PC-3 (cell line): ENCODE results near the gene MYL6. TPM values are rescaled to one million over a fixed set of nuclear protein-coding genes. Genes with fewer than 3 reads are reported as not detected.

Experiments
- ATAC-seq: fragments of 200-7000 bp; cut with Tn5 transposase; 2 replicates; pipeline ENCODE4 v1.9.1; 2020; ENCODE audit warnings: mild to moderate bottlenecking, moderate library complexity
- BruUV-seq: library from RNA; stranded (reverse); fragments of 400-500 nt; replicated peaks from 2 replicates; lab custom pipeline; 2021; lab: Mats Ljungman, UMichigan
- CTCF ChIA-PET: fragments of 300-600 bp; sonication (Branson Sonifier 250); formaldehyde crosslinking; loops from one replicate; lab custom pipeline; 2022; ENCODE audit warnings: antibody characterized with exemption; lab: Charles Lee
- POLR2A ChIA-PET: fragments of 300-600 bp; sonication (Branson Sonifier 250); formaldehyde crosslinking; loops from one replicate; lab custom pipeline; 2022; ENCODE audit warnings: antibody characterized with exemption; ENCODE audit not compliant: unreplicated experiment; lab: Charles Lee
- DNase-seq: peaks from one replicate; pipeline ENCODE4 v3.0.0-alpha.2; 2015
- H2AFZ ChIP-seq: fragments of 300-600 bp; sonication (generic); 2 replicates; pipeline ENCODE4 v1.6.0; 2016; ENCODE audit warnings: antibody characterized with exemption, low read length
- H3F3A ChIP-seq: fragments of 300-600 bp; sonication (generic); one replicate; pipeline ENCODE4 v1.6.0; 2017; ENCODE audit warnings: antibody characterized with exemption, low read length, control low read depth, mild to moderate bottlenecking; ENCODE audit not compliant: unreplicated experiment
- H3K27ac ChIP-seq: fragments of 300-600 bp; sonication (generic); 2 replicates; pipeline ENCODE4 v1.5.1; 2016; ENCODE audit warnings: mild to moderate bottlenecking, low read length
- H3K27me3 ChIP-seq: fragments of 300-600 bp; sonication (generic); 2 replicates; pipeline ENCODE4 v1.6.1; 2016; ENCODE audit warnings: low read length, mixed read lengths
- H3K36me3 ChIP-seq: fragments of 300-600 bp; sonication (generic); 2 replicates; pipeline ENCODE4 v1.6.1; 2016; ENCODE audit warnings: low read depth, mixed run types, low read length, mixed read lengths
- H3K4me1 ChIP-seq: fragments of 300-600 bp; sonication (generic); 2 replicates; pipeline ENCODE4 v1.5.1; 2016; ENCODE audit warnings: low read length; ENCODE audit not compliant: insufficient read depth
- H3K4me2 ChIP-seq: fragments of 300-600 bp; sonication (generic); 2 replicates; pipeline ENCODE4 v1.6.0; 2016; ENCODE audit warnings: low read length
- H3K4me3 ChIP-seq: fragments of 300-600 bp; sonication (generic); 2 replicates; pipeline ENCODE4 v1.5.1; 2016; ENCODE audit warnings: mild to moderate bottlenecking, low read length, mixed read lengths
- H3K79me2 ChIP-seq: fragments of 300-600 bp; sonication (generic); 2 replicates; pipeline ENCODE4 v1.6.1; 2017; ENCODE audit warnings: low read length, mixed read lengths
- H3K9ac ChIP-seq: fragments of 300-600 bp; sonication (generic); 2 replicates; pipeline ENCODE4 v1.6.0; 2016; ENCODE audit warnings: mild to moderate bottlenecking, low read length
- H3K9me2 ChIP-seq: fragments of 300-600 bp; sonication (generic); replicated peaks from 2 replicates; pipeline ENCODE4 v1.6.1; 2016; ENCODE audit warnings: mixed run types, low read length, mixed read lengths
- H3K9me3 ChIP-seq: fragments of 300-600 bp; sonication (generic); 2 replicates; pipeline ENCODE4 v1.6.1; 2016; ENCODE audit warnings: low read length, mixed read lengths
- H4K20me1 ChIP-seq: fragments of 300-600 bp; sonication (generic); 2 replicates; pipeline ENCODE4 v1.6.1; 2016; ENCODE audit warnings: low read length, mixed read lengths
- CTCF ChIP-seq: fragments of 300-600 bp; sonication (generic); conservative IDR thresholded peaks from 2 replicates; pipeline ENCODE4 v1.5.1; 2017; ENCODE audit warnings: antibody characterized with exemption, low read depth, mild to moderate bottlenecking, low read length
- EZH2 ChIP-seq: fragments of 300-600 bp; sonication (generic); IDR thresholded peaks from one replicate; pipeline ENCODE4 v1.6.1; 2017; ENCODE audit warnings: antibody characterized with exemption, mild to moderate bottlenecking, low read length; ENCODE audit not compliant: unreplicated experiment
- EZH2phosphoT487 ChIP-seq: fragments of 300-600 bp; sonication (generic); IDR thresholded peaks from 2 replicates; pipeline ENCODE4 v1.6.1; 2018; ENCODE audit warnings: mild to moderate bottlenecking, antibody characterized with exemption, low read length, borderline replicate concordance
- intact Hi-C: fragments of 100-400 bp; cut with micrococcal nuclease; formaldehyde crosslinking; loops from 2 replicates; pipeline ENCODE4 v1.9.0; 2023
- total RNA-seq: library from RNA; depleted of rRNA; stranded (reverse); fragments of >200 nt; gene quantifications from 2 replicates; pipeline ENCODE4 v1.2.3, GENCODE V29; 2014

Gene MYL6
- total RNA-seq, 1 experiment from 2014 or later = 1,385 TPM

- peaks cover 51% of the 10 kb centered on the region for H3K36me3 ChIP-seq
- H4K20me1 ChIP-seq = peaks cover 32% of the 10 kb centered on the region
- no TSS peak for BruUV-seq
These were observed 5.6 kb downstream of the MYL6 start for GRCh38 chr12:56163533-56164344.

GRCh38 chr12:56164345-56164729 lies 6.2 kb downstream of the MYL6 start:
- no peak for ATAC-seq
- CTCF ChIA-PET = no interaction called here
- H3K36me3 ChIP-seq = peaks cover 50% of the 10 kb centered on the region

More at GRCh38 chr12:56163533-56164344, 5.6 kb downstream of the MYL6 start:
- H3K79me2 ChIP-seq = peaks cover 32% of the 10 kb centered on the region
- DNase-seq (no peak), ATAC-seq (no peak)
- POLR2A ChIA-PET = interaction anchor here (0.7 kb wide), 1 partner anchor 20 kb away, joined by 4 read pairs; no protein-coding TSS in a partner anchor
- peaks cover 20% of the 10 kb centered on the region for H3K4me1 ChIP-seq
- TF ChIP-seq EZH2phosphoT487 = no peak
- no peak for TF ChIP-seq EZH2
- TF ChIP-seq CTCF = no peak
- no peaks in the 10 kb centered on the region for H3K27me3 ChIP-seq
- no peak overlapping the region for H3K4me3 ChIP-seq
- H3K9me3 ChIP-seq = no peaks in the 10 kb centered on the region
- no peak overlapping the region for H2AFZ ChIP-seq
- no peak overlapping the region for H3K9ac ChIP-seq
- H3K9me2 ChIP-seq = no peaks in the 10 kb centered on the region
- no peak overlapping the region for H3K27ac ChIP-seq
- CTCF ChIA-PET = interaction anchor here (0.5 kb wide), 1 partner anchor 36 kb away, joined by 4 read pairs; the partner anchor contains the start of gene ESYT1
- intact Hi-C loops = no loop called here
- H3K4me2 ChIP-seq = no peak overlapping the region
- peaks cover 13% of the 10 kb centered on the region for H3F3A ChIP-seq

More at GRCh38 chr12:56164345-56164729, 6.2 kb downstream of the MYL6 start:
- Histone ChIP-seq H3K9ac (no peak overlapping the region), H3K27me3 (no peaks in the 10 kb centered on the region), H3K9me2 (no peaks in the 10 kb centered on the region), H3K27ac (no peak overlapping the region), H3K4me1 (peaks cover 17% of the 10 kb centered on the region), H2AFZ (no peak overlapping the region), H3K4me3 (no peak overlapping the region), H3K4me2 (no peak overlapping the region), H3K79me2 (peaks cover 26% of the 10 kb centered on the region), H3F3A (peaks cover 13% of the 10 kb centered on the region), H3K9me3 (no peaks in the 10 kb centered on the region), H4K20me1 (peaks cover 26% of the 10 kb centered on the region)
- intact Hi-C loops = no loop called here
- no TSS peak for BruUV-seq
- TF ChIP-seq CTCF (no peak), EZH2 (no peak), EZH2phosphoT487 (no peak)
- DNase-seq = no peak
- POLR2A ChIA-PET = no interaction called here
